GM12878 (cell line): ENCODE measurements around the gene NHS.

Source experiments
- CTCF ChIP-seq, 3 experiments: IDR thresholded peaks in 2 of 3; conservative IDR thresholded peaks in 1 of 3; 2 replicates each; pipeline ENCODE4 v1.5.1; 2011; ENCODE audit warnings: low read depth in 3 of 3, low read length in 3 of 3, mild to moderate bottlenecking in 3 of 3, control low read depth in 2 of 3, moderate library complexity in 2 of 3, inconsistent platforms in 1 of 3, mixed read lengths in 1 of 3; ENCODE audit not compliant: control insufficient read depth in 2 of 3, insufficient read depth in 1 of 3; ENCODE audit errors: extremely low read depth in 1 of 3
- E2F4 ChIP-seq: IDR thresholded peaks from 2 replicates; pipeline ENCODE4 v1.6.1; 2012; ENCODE audit warnings: low read depth, low read length, improper control_type of control experiment
- GABPA ChIP-seq: IDR thresholded peaks from 2 replicates; pipeline ENCODE4 v1.6.1; 2014; ENCODE audit warnings: antibody characterized with exemption, low read depth, mild to moderate bottlenecking, inconsistent platforms
- MEF2A ChIP-seq: IDR thresholded peaks from 2 replicates; pipeline ENCODE4 v1.6.1; 2011; ENCODE audit warnings: low read depth, mild to moderate bottlenecking, low read length, moderate library complexity; ENCODE audit not compliant: insufficient read depth
- POLR2A ChIP-seq: IDR thresholded peaks from 2 replicates; pipeline ENCODE4 v1.6.1; 2011; ENCODE audit warnings: low read depth, mild to moderate bottlenecking, low read length
- SIN3A ChIP-seq: IDR thresholded peaks from 2 replicates; pipeline ENCODE4 v1.6.1; 2012; ENCODE audit warnings: low read depth, low read length, improper control_type of control experiment
- STAT1 ChIP-seq: fragments of 450-650 bp; conservative IDR thresholded peaks from 2 replicates; pipeline ENCODE4 v1.6.1; 2014; ENCODE audit warnings: antibody characterized with exemption, mild to moderate bottlenecking
- TF ChIP-seq, protein P1 (sequence below): IDR thresholded peaks from 2 replicates; pipeline ENCODE4 v1.6.1; 2012; ENCODE audit warnings: mild to moderate bottlenecking, low read depth, low read length

DNA sequence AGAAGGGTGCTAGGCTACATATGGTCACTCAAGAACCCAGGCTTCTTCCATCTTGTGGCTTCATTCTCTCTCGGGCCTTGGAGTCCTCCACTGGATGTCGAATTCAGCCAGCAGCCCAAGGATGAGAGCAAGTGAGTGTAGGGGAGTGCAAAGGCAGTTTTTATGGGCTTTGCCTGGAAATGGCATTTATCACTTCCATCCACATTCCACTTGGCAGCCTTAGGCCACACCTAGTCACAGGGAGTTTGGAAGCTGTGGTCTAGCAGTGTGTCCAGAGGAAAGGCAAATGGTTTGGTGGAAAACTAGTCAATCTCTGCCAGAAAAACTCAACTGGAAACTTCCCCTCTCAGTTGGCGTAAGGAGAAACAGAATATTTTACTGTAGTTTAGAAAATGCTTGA, 59.0 kb downstream of the NHS start:
- TF ChIP-seq STAT1 = no peak
- TF ChIP-seq SIN3A = no peak
- TF ChIP-seq, protein P1, sequence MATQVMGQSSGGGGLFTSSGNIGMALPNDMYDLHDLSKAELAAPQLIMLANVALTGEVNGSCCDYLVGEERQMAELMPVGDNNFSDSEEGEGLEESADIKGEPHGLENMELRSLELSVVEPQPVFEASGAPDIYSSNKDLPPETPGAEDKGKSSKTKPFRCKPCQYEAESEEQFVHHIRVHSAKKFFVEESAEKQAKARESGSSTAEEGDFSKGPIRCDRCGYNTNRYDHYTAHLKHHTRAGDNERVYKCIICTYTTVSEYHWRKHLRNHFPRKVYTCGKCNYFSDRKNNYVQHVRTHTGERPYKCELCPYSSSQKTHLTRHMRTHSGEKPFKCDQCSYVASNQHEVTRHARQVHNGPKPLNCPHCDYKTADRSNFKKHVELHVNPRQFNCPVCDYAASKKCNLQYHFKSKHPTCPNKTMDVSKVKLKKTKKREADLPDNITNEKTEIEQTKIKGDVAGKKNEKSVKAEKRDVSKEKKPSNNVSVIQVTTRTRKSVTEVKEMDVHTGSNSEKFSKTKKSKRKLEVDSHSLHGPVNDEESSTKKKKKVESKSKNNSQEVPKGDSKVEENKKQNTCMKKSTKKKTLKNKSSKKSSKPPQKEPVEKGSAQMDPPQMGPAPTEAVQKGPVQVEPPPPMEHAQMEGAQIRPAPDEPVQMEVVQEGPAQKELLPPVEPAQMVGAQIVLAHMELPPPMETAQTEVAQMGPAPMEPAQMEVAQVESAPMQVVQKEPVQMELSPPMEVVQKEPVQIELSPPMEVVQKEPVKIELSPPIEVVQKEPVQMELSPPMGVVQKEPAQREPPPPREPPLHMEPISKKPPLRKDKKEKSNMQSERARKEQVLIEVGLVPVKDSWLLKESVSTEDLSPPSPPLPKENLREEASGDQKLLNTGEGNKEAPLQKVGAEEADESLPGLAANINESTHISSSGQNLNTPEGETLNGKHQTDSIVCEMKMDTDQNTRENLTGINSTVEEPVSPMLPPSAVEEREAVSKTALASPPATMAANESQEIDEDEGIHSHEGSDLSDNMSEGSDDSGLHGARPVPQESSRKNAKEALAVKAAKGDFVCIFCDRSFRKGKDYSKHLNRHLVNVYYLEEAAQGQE = no peak
- TF ChIP-seq CTCF (IDR thresholded peaks at IDR 0.05 in 2 of 3, conservative IDR thresholded peaks at IDR 0.05 in 1 of 3; ENCODE audit: control insufficient read depth in 2 of 3, extremely low read depth in 1 of 3, insufficient read depth in 1 of 3, low read depth in 3 of 3, low read length in 3 of 3) = no peak
- no peak for TF ChIP-seq GABPA
- TF ChIP-seq POLR2A = no peak
- TF ChIP-seq E2F4 = no peak
- no peak for TF ChIP-seq MEF2A
